ENCODE measurements around the gene EML3.
"Not testable (repeated sequence)": the region's sequence is repeated elsewhere in the genome, so short reads cannot be mapped to it uniquely, and the experiment has no call there.

Gene EML3

DNA sequence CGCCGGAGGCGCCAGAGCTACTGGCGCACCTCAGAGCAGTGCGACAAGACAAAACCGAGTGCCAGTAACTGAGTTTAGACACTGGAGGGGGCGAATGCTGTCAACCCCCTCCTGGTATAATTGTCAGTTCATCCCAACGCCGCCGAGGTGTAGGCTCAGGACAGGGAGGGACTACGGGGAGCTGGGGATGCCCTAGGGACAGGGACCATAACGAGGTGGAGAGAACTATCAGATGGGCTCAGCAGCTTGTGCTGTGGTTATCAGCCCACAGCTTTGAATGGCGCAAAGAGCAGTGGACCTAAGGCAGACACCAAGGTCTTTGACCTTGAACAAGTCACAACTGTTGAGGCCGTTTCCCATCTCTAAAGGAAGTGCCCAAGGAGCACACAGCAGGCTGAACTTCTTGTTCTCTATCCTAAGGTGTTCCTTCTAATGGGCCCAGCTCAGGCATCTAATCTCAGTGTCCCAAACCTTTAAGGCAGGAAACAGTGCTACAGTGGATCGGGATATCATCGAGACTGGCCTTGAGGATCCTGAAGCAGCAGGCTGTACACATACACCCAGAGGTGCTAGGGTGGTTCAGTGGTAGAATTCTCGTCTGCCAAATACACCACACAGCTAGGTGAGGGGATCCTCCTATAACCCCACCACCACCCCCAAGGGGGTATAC lies 20.3 kb downstream of the EML3 start:
- H2AFZ ChIP-seq (ENCODE audit: low read length): peak overlapping the region; percentile 82
- H2BK12ac ChIP-seq (ENCODE audit: low read length): peak overlapping the region; percentile 82
- WGBS, 2 donors (ENCODE audit: extremely low coverage in 2 of 2, insufficient read length in 2 of 2, insufficient replicate concordance in 1 of 2): no CpG with 5 or more reads among the region's 17 CpGs
- H3K27ac ChIP-seq (replicated peaks; ENCODE audit: low read length): peak overlapping the region; percentile 74
- H3K14ac ChIP-seq (ENCODE audit: low read length): no peak overlapping the region
- H3K79me1 ChIP-seq (ENCODE audit: low read depth, low read length): peaks cover 4% of the 10 kb centered on the region
- peak overlapping the region; percentile 75 to 80 for H3K4me3 ChIP-seq (ENCODE audit: low read length in 2 of 2)
- peak overlapping the region; percentile 81 for H3K9ac ChIP-seq (ENCODE audit: low read depth, low read length, poor library complexity)
- H3K4ac ChIP-seq (ENCODE audit: low read length): no peak overlapping the region
- peaks cover 43 to 66% of the 10 kb centered on the region in 2 donors for H3K36me3 ChIP-seq (replicated peaks in 1 of 2; ENCODE audit: control insufficient read depth in 2 of 2, insufficient read depth in 2 of 2, low read length in 2 of 2)
- H4K91ac ChIP-seq (ENCODE audit: low read depth, low read length, poor library complexity): no peak overlapping the region
- no peak overlapping the region for H2BK120ac ChIP-seq (ENCODE audit: low read depth, low read length)
- no peaks in the 10 kb centered on the region for H3K27me3 ChIP-seq (ENCODE audit: control insufficient read depth in 3 of 3, insufficient read depth in 3 of 3, low read depth in 1 of 3, low read length in 3 of 3)
- peak overlapping the region; percentile 16 for H2AK5ac ChIP-seq (ENCODE audit: low read depth, low read length)
- no peaks in the 10 kb centered on the region for H3K9me3 ChIP-seq (replicated peaks in 1 of 2; ENCODE audit: control insufficient read depth in 2 of 2, insufficient read depth in 1 of 2, low read depth in 1 of 2, low read length in 2 of 2)
- H3K4me2 ChIP-seq (ENCODE audit: insufficient read depth, low read length, poor library complexity, severe bottlenecking): peak overlapping the region; percentile 74
- H3K18ac ChIP-seq (ENCODE audit: low read length): peak overlapping the region; percentile 86
- H3K4me1 ChIP-seq (ENCODE audit: control insufficient read depth in 2 of 2, insufficient read depth in 1 of 2, low read depth in 1 of 2, low read length in 2 of 2): peaks cover 7 to 8% of the 10 kb centered on the region in 2 donors
- no peak overlapping the region for H2BK15ac ChIP-seq (ENCODE audit: low read length)
- no peak overlapping the region for H4K8ac ChIP-seq (ENCODE audit: low read depth, low read length)
- peak overlapping the region; percentile 30 for H2BK5ac ChIP-seq (ENCODE audit: low read length)
- no peak overlapping the region for H3K23ac ChIP-seq (ENCODE audit: low read depth, low read length, poor library complexity)
- no peak for DNase-seq (ENCODE audit: low spot score)

DNA sequence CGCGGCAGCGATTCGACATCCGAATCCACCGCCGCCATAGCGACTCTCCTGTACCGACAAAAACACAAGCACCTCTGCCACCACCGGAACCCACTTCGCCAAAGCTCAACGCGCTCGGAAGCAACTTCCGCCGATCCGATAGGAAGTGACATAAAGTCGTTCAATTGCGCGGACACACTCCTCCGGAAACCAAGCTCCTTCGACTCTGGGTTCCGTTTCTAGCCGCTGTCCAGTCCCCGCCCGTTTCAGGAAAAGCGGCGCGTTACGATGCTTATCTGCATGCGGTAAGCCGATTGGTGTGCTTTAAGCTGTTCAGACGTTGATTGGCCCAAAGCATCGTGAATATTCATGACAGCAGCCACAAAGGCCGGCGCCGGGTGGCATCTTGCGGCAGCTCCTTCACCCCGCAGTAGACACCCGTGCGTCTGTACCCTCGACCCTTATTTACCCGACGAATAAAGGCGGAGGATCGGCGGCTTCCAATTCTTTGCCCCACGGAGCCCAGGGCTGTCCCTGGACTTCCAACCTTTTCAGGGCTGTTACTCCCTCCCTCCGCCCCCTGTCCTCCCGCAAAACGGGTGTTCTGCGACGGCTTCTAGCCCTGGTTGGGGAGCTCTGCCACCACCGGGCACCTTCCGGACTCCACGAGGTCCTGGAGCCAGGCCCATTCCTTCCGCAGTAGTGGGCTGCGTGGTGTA lies 21.0 kb downstream of the EML3 start, which contains the start of gene TUT1:
TUT1 (minus strand) TSS at position 76 of the 698 bp plus-strand sequence; CDS start at position 38, 38 bp downstream.
- H3K4me1 ChIP-seq (ENCODE audit: control insufficient read depth in 2 of 2, insufficient read depth in 1 of 2, low read depth in 1 of 2, low read length in 2 of 2): peaks cover 7 to 8% of the 10 kb centered on the region in 2 donors
- H2AFZ ChIP-seq (ENCODE audit: low read length): peak within 1 kb of the TSS; percentile 86
- H2BK120ac ChIP-seq (ENCODE audit: low read depth, low read length): no peak within 1 kb of the TSS
- H3K27me3 ChIP-seq (ENCODE audit: control insufficient read depth in 3 of 3, insufficient read depth in 3 of 3, low read depth in 1 of 3, low read length in 3 of 3): no peaks in the 10 kb centered on the region
- peak within 1 kb of the TSS; percentile 82 for H2BK12ac ChIP-seq (ENCODE audit: low read length)
- H3K36me3 ChIP-seq (replicated peaks in 1 of 2; ENCODE audit: control insufficient read depth in 2 of 2, insufficient read depth in 2 of 2, low read length in 2 of 2): peaks cover 40 to 67% of the 10 kb centered on the region in 2 donors
- peak within 1 kb of the TSS; percentile 16 for H2AK5ac ChIP-seq (ENCODE audit: low read depth, low read length)
- peak; percentile 99 for DNase-seq (ENCODE audit: low spot score)
- H3K9me3 ChIP-seq (replicated peaks in 1 of 2; ENCODE audit: control insufficient read depth in 2 of 2, insufficient read depth in 1 of 2, low read depth in 1 of 2, low read length in 2 of 2): no peaks in the 10 kb centered on the region
- H3K4me2 ChIP-seq (ENCODE audit: insufficient read depth, low read length, poor library complexity, severe bottlenecking): peak within 1 kb of the TSS; percentile 74
- WGBS, 2 donors (ENCODE audit: extremely low coverage in 2 of 2, insufficient read length in 2 of 2, insufficient replicate concordance in 1 of 2): no CpG with 5 or more reads among the region's 58 CpGs
- H3K79me1 ChIP-seq (ENCODE audit: low read depth, low read length): peaks cover 4% of the 10 kb centered on the region
- H4K91ac ChIP-seq (ENCODE audit: low read depth, low read length, poor library complexity): no peak within 1 kb of the TSS
- no peak within 1 kb of the TSS for H4K8ac ChIP-seq (ENCODE audit: low read depth, low read length)
- H3K23ac ChIP-seq (ENCODE audit: low read depth, low read length, poor library complexity): peak within 1 kb of the TSS; percentile 60
- peak within 1 kb of the TSS; percentile 86 for H3K18ac ChIP-seq (ENCODE audit: low read length)
- no peak within 1 kb of the TSS for H3K14ac ChIP-seq (ENCODE audit: low read length)
- peak within 1 kb of the TSS; percentile 30 for H2BK5ac ChIP-seq (ENCODE audit: low read length)
- H3K27ac ChIP-seq (replicated peaks; ENCODE audit: low read length): peak within 1 kb of the TSS; percentile 84
- peak within 1 kb of the TSS; percentile 81 for H3K9ac ChIP-seq (ENCODE audit: low read depth, low read length, poor library complexity)
- H3K4me3 ChIP-seq (ENCODE audit: low read length in 2 of 2): peak within 1 kb of the TSS; percentile 80 to 91
- no peak within 1 kb of the TSS for H3K4ac ChIP-seq (ENCODE audit: low read length)
- no peak within 1 kb of the TSS for H2BK15ac ChIP-seq (ENCODE audit: low read length)

DNA sequence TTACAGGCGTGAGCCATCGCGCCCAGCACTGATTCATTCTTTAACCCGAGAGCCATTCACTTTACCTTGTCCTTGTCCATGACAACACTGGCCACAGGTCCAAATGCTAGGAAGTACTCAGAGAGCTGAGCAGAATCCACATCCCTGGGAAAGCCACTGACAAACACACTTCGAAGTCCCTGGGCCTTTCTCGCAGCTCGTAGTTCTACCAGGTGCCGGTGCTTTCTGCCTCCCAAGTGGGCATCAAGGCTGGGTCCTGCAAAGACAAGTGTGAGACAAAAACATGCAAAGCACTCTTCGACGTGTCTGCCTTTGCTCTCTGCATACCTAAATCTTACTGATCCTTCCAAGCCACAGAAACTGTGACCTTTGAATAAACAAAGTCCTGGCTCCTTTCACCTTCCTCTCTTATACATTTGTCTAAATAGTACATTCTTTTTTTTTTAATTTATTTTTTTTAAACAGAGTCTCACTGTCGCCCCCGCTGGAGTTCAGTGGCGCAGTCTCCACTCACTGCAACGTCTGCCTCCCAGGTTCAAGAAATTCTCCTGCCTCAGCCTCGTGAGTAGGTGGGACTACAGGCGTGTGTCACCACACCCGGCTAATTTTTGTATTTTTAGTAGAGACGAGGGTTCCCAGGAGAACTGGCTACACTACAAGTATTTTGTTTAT lies 23.5 kb downstream of the EML3 start:
- no peak overlapping the region for H3K9ac ChIP-seq (ENCODE audit: low read depth, low read length, poor library complexity)
- no CpG with 5 or more reads among the region's 18 CpGs for WGBS, 2 donors (ENCODE audit: extremely low coverage in 2 of 2, insufficient read length in 2 of 2, insufficient replicate concordance in 1 of 2)
- no peak overlapping the region for H2BK12ac ChIP-seq (ENCODE audit: low read length)
- H3K36me3 ChIP-seq (replicated peaks in 1 of 2; ENCODE audit: control insufficient read depth in 2 of 2, insufficient read depth in 2 of 2, low read length in 2 of 2): peaks cover 24 to 62% of the 10 kb centered on the region in 2 donors
- no peak overlapping the region for H2BK120ac ChIP-seq (ENCODE audit: low read depth, low read length)
- no peak overlapping the region for H3K27ac ChIP-seq (replicated peaks; ENCODE audit: low read length)
- H3K14ac ChIP-seq (ENCODE audit: low read length): no peak overlapping the region
- peaks cover 4% of the 10 kb centered on the region for H3K79me1 ChIP-seq (ENCODE audit: low read depth, low read length)
- no peak overlapping the region for H2BK5ac ChIP-seq (ENCODE audit: low read length)
- H3K4me3 ChIP-seq (ENCODE audit: low read length in 2 of 2): no peak overlapping the region
- peaks cover 7 to 8% of the 10 kb centered on the region in 2 donors for H3K4me1 ChIP-seq (ENCODE audit: control insufficient read depth in 2 of 2, insufficient read depth in 1 of 2, low read depth in 1 of 2, low read length in 2 of 2)
- H4K8ac ChIP-seq (ENCODE audit: low read depth, low read length): no peak overlapping the region
- no peaks in the 10 kb centered on the region for H3K27me3 ChIP-seq (ENCODE audit: control insufficient read depth in 3 of 3, insufficient read depth in 3 of 3, low read depth in 1 of 3, low read length in 3 of 3)
- H3K9me3 ChIP-seq (replicated peaks in 1 of 2; ENCODE audit: control insufficient read depth in 2 of 2, insufficient read depth in 1 of 2, low read depth in 1 of 2, low read length in 2 of 2): no peaks in the 10 kb centered on the region
- H2AK5ac ChIP-seq (ENCODE audit: low read depth, low read length): no peak overlapping the region
- H2AFZ ChIP-seq (ENCODE audit: low read length): no peak overlapping the region
- no peak overlapping the region for H3K23ac ChIP-seq (ENCODE audit: low read depth, low read length, poor library complexity)
- DNase-seq (ENCODE audit: low spot score): no peak
- H2BK15ac ChIP-seq (ENCODE audit: low read length): no peak overlapping the region
- no peak overlapping the region for H4K91ac ChIP-seq (ENCODE audit: low read depth, low read length, poor library complexity)
- no peak overlapping the region for H3K18ac ChIP-seq (ENCODE audit: low read length)
- no peak overlapping the region for H3K4ac ChIP-seq (ENCODE audit: low read length)
- H3K4me2 ChIP-seq (ENCODE audit: insufficient read depth, low read length, poor library complexity, severe bottlenecking): no peak overlapping the region

DNA sequence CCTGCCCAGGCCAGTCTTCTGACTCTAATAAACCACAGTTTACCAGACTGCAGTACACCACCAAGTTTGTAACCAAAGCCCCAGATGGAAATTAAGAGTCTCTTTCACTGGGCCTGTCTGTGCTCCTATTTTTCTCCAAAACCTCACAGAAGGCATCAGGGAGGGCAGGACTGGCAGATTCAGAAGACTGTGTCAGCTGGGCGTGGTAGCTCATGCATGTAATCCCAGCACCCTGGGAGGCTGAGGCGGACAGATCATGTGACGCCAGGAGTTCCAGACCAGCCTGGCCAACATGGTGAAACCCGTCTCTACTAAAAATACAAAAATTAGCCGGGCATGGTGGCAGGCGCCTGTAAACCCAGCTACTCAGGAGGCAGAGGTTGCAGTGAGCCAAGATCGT lies 27.2 kb downstream of the EML3 start:
- H3K27ac ChIP-seq (replicated peaks; ENCODE audit: low read length); H3K4me2 ChIP-seq (ENCODE audit: insufficient read depth, low read length, poor library complexity, severe bottlenecking); DNase-seq (ENCODE audit: low spot score); H4K91ac ChIP-seq (ENCODE audit: low read depth, low read length, poor library complexity); H3K4me3 ChIP-seq (ENCODE audit: low read length in 2 of 2); H3K23ac ChIP-seq (ENCODE audit: low read depth, low read length, poor library complexity); H2AK5ac ChIP-seq (ENCODE audit: low read depth, low read length); H4K8ac ChIP-seq (ENCODE audit: low read depth, low read length); H2BK12ac ChIP-seq (ENCODE audit: low read length); H3K14ac ChIP-seq (ENCODE audit: low read length); H3K4ac ChIP-seq (ENCODE audit: low read length); H3K79me1 ChIP-seq (ENCODE audit: low read depth, low read length); H2BK5ac ChIP-seq (ENCODE audit: low read length); H2BK120ac ChIP-seq (ENCODE audit: low read depth, low read length); H2AFZ ChIP-seq (ENCODE audit: low read length); H3K27me3 ChIP-seq (ENCODE audit: control insufficient read depth in 3 of 3, insufficient read depth in 3 of 3, low read depth in 1 of 3, low read length in 3 of 3); H3K4me1 ChIP-seq (ENCODE audit: control insufficient read depth in 2 of 2, insufficient read depth in 1 of 2, low read depth in 1 of 2, low read length in 2 of 2); H2BK15ac ChIP-seq (ENCODE audit: low read length); H3K9me3 ChIP-seq (replicated peaks in 1 of 2; ENCODE audit: control insufficient read depth in 2 of 2, insufficient read depth in 1 of 2, low read depth in 1 of 2, low read length in 2 of 2); H3K18ac ChIP-seq (ENCODE audit: low read length): not testable (repeated sequence)
- no CpG with 5 or more reads among the region's 7 CpGs for WGBS, 2 donors (ENCODE audit: extremely low coverage in 2 of 2, insufficient read length in 2 of 2, insufficient replicate concordance in 1 of 2)
- peaks cover 26 to 74% of the 10 kb centered on the region in 2 donors for H3K36me3 ChIP-seq (replicated peaks in 1 of 2; ENCODE audit: control insufficient read depth in 2 of 2, insufficient read depth in 2 of 2, low read length in 2 of 2)
- peak overlapping the region; percentile 63 for H3K9ac ChIP-seq (ENCODE audit: low read depth, low read length, poor library complexity)

All from neuronal stem cell (in vitro differentiated cells).